ENCODE measurements around the gene C9orf85. TPM values are rescaled to one million over a fixed set of nuclear protein-coding genes. Genes with fewer than 3 reads are reported as not detected.

The C9orf85 gene
- total and polyA plus RNA-seq, 2 donors (not counting 1 experiment from before 2014, with no cell fraction given) = 4.3 to 9.6 TPM

DNA sequence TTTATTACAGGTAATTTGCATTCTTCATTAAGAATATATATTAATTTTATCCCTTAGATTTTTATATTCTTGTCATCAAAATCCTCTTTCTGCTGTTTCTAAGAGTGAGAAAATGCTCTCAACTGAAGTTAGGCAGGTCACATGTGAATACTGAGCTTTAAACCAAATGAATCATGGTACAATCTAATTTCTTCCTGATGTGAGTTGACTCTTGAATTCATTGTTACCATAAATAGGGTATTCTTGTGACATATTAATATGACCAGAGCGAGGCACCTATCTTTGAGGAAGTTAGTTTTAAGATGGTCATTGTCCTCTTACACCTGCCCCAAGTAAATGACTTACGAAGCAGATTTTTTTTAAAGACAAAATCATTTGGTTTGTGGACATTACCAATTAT, 17.4 kb downstream of the C9orf85 start:
- Histone ChIP-seq H4K20me1 (ENCODE audit: control insufficient read depth, insufficient read depth, low read length, poor library complexity, severe bottlenecking) (peaks cover 9% of the 10 kb centered on the region), H3K27ac (ENCODE audit: low read length in 2 of 2) (no peak overlapping the region), H2AFZ (ENCODE audit: insufficient read depth, low read depth, low read length, poor library complexity, severe bottlenecking) (no peak overlapping the region), H3K79me2 (ENCODE audit: control insufficient read depth, insufficient read depth, low read length) (peaks cover 46% of the 10 kb centered on the region), H3K9me3 (ENCODE audit: control extremely low read depth in 1 of 3, control insufficient read depth in 2 of 3, insufficient read depth in 1 of 3, low read length in 2 of 3) (no peaks in the 10 kb centered on the region), H3K9ac (ENCODE audit: low read length) (no peak overlapping the region), H3K27me3 (replicated peaks in 1 of 4; ENCODE audit: control extremely low read depth in 1 of 4, control insufficient read depth in 3 of 4, insufficient read depth in 4 of 4, low read length in 3 of 4) (no peaks in the 10 kb centered on the region), H3K4me1 (ENCODE audit: control insufficient read depth in 2 of 2, insufficient read depth in 2 of 2, low read length in 2 of 2) (peaks cover 0 to 3% of the 10 kb centered on the region in 2 donors), H3K36me3 (replicated peaks in 1 of 2; ENCODE audit: control extremely low read depth in 1 of 2, control insufficient read depth in 1 of 2, extremely low read depth in 1 of 2, insufficient read depth in 2 of 2, low read length in 1 of 2) (peaks cover 0 to 1% of the 10 kb centered on the region in 2 experiments), H3K4me3 (ENCODE audit: control extremely low read depth in 1 of 5, extremely low read depth in 1 of 5, insufficient read depth in 1 of 5, low read depth in 2 of 5, low read length in 4 of 5) (no peak overlapping the region), H3K4me2 (replicated peaks; ENCODE audit: low read depth, low read length, poor library complexity, severe bottlenecking) (no peak overlapping the region)
- Mint-ChIP-seq H3K27ac (no peak overlapping the region), H3K9me3 (ENCODE audit: insufficient read depth) (peaks cover 2% of the 10 kb centered on the region), H3K4me3 (no peak overlapping the region), H3K4me1 (peaks cover 14% of the 10 kb centered on the region), H3K27me3 (no peaks in the 10 kb centered on the region)
- intact Hi-C loops (cut with micrococcal nuclease) = no loop called here
- whole genome bisulfite sequencing (ENCODE audit: insufficient coverage) = no CpG with 5 or more reads among the region's 2 CpGs
- ATAC-seq (ENCODE audit: low read depth) = no peak
- TF ChIP-seq EZH2 (IDR thresholded peaks at IDR 0.05; ENCODE audit: borderline replicate concordance, insufficient read depth, low read depth, low read length, poor library complexity, severe bottlenecking) = no peak
- TF ChIP-seq, protein P1, sequence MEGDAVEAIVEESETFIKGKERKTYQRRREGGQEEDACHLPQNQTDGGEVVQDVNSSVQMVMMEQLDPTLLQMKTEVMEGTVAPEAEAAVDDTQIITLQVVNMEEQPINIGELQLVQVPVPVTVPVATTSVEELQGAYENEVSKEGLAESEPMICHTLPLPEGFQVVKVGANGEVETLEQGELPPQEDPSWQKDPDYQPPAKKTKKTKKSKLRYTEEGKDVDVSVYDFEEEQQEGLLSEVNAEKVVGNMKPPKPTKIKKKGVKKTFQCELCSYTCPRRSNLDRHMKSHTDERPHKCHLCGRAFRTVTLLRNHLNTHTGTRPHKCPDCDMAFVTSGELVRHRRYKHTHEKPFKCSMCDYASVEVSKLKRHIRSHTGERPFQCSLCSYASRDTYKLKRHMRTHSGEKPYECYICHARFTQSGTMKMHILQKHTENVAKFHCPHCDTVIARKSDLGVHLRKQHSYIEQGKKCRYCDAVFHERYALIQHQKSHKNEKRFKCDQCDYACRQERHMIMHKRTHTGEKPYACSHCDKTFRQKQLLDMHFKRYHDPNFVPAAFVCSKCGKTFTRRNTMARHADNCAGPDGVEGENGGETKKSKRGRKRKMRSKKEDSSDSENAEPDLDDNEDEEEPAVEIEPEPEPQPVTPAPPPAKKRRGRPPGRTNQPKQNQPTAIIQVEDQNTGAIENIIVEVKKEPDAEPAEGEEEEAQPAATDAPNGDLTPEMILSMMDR (IDR thresholded peaks at IDR 0.05) = no peak
- no peak for DNase-seq
- ChIA-PET POLR2A (no interaction called here), CTCF (no interaction called here)

DNA sequence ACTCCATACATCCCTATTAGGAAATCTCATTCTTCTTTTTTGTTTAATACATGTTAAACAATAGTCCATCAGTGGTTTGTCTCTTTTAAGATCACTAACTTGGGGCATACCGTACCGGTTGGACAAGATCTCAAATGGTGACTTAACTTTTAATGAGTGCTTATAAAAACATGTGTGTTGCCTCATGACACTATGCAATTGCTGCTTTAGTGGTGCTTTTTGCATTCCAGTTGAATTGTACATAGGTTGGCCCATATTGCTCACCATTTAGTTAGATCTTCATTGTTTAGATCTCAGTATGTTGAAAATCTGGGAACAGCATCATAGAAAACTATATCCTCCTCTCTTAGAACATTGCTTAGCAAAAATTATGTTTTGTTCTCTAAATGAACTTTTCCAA, 17.8 kb downstream of the C9orf85 start:
- CTCF ChIA-PET = no interaction called here
- peaks cover 42% of the 10 kb centered on the region for H3K79me2 ChIP-seq (ENCODE audit: control insufficient read depth, insufficient read depth, low read length)

More for the DNA sequence above, 17.8 kb downstream of the C9orf85 start:
- H3K27ac ChIP-seq (ENCODE audit: low read length in 2 of 2) = no peak overlapping the region
- POLR2A ChIA-PET = no interaction called here
- H3K36me3 ChIP-seq (replicated peaks in 1 of 2; ENCODE audit: control extremely low read depth in 1 of 2, control insufficient read depth in 1 of 2, extremely low read depth in 1 of 2, insufficient read depth in 2 of 2, low read length in 1 of 2) = peaks cover 0 to 1% of the 10 kb centered on the region in 2 experiments
- Mint-ChIP-seq H3K4me3 (no peak overlapping the region), H3K4me1 (peaks cover 14% of the 10 kb centered on the region), H3K27me3 (no peaks in the 10 kb centered on the region), H3K9me3 (ENCODE audit: insufficient read depth) (peaks cover 2% of the 10 kb centered on the region), H3K27ac (no peak overlapping the region)
- intact Hi-C loops (cut with micrococcal nuclease) = no loop called here
- TF ChIP-seq, protein P1 (IDR thresholded peaks at IDR 0.05) = no peak
- no peak for TF ChIP-seq EZH2 (IDR thresholded peaks at IDR 0.05; ENCODE audit: borderline replicate concordance, insufficient read depth, low read depth, low read length, poor library complexity, severe bottlenecking)
- no peak overlapping the region for H3K4me2 ChIP-seq (replicated peaks; ENCODE audit: low read depth, low read length, poor library complexity, severe bottlenecking)
- no peak overlapping the region for H2AFZ ChIP-seq (ENCODE audit: insufficient read depth, low read depth, low read length, poor library complexity, severe bottlenecking)
- H3K27me3 ChIP-seq (replicated peaks in 1 of 4; ENCODE audit: control extremely low read depth in 1 of 4, control insufficient read depth in 3 of 4, insufficient read depth in 4 of 4, low read length in 3 of 4) = no peaks in the 10 kb centered on the region
- DNase-seq (no peak), ATAC-seq (ENCODE audit: low read depth) (no peak)
- peaks cover 0 to 3% of the 10 kb centered on the region in 2 donors for H3K4me1 ChIP-seq (ENCODE audit: control insufficient read depth in 2 of 2, insufficient read depth in 2 of 2, low read length in 2 of 2)
- H4K20me1 ChIP-seq (ENCODE audit: control insufficient read depth, insufficient read depth, low read length, poor library complexity, severe bottlenecking) = peaks cover 9% of the 10 kb centered on the region
- H3K4me3 ChIP-seq (ENCODE audit: control extremely low read depth in 1 of 5, extremely low read depth in 1 of 5, insufficient read depth in 1 of 5, low read depth in 2 of 5, low read length in 4 of 5) = no peak overlapping the region
- H3K9ac ChIP-seq (ENCODE audit: low read length) = no peak overlapping the region
- H3K9me3 ChIP-seq (ENCODE audit: control extremely low read depth in 1 of 3, control insufficient read depth in 2 of 3, insufficient read depth in 1 of 3, low read length in 2 of 3) = no peaks in the 10 kb centered on the region
- no CpG with 5 or more reads among the region's 2 CpGs for WGBS (ENCODE audit: insufficient coverage)
